SK-N-MC (cell line): ENCODE measurements around the gene ZNF236.

Experiments used
- EZH2 ChIP-seq: fragments of 200-600 bp; sonication (generic); IDR thresholded peaks from one replicate; pipeline ENCODE4 v1.6.1; 2017; ENCODE audit warnings: antibody characterized with exemption
- POLR2AphosphoS5 ChIP-seq: IDR thresholded peaks from 2 replicates; pipeline ENCODE4 v1.6.1; 2012; ENCODE audit warnings: mild to moderate bottlenecking, low read depth, low read length, borderline replicate concordance

- no peak for TF ChIP-seq EZH2
- no peak for TF ChIP-seq POLR2AphosphoS5
Measured at GRCh38 chr18:76785872-76786271, 36.5 kb upstream of the ZNF236 start.
